OCI-LY1 (cell line): ENCODE data around the gene RNF144B.

Experiments used
- H2AFZ ChIP-seq: fragments of 200-600 bp; sonication (generic), shearing (Covaris generic); 2 replicates; pipeline ENCODE4 v1.6.0; 2014; ENCODE audit warnings: antibody characterized with exemption, mild to moderate bottlenecking, low read length
- H3F3A ChIP-seq: fragments of 200-600 bp; sonication (generic), shearing (Covaris generic); 2 replicates; pipeline ENCODE4 v1.6.0; 2014; ENCODE audit warnings: mild to moderate bottlenecking, antibody characterized with exemption, low read length, moderate library complexity; ENCODE audit not compliant: insufficient read depth
- H3K27ac ChIP-seq: fragments of 200-600 bp; sonication (generic); 2 replicates; pipeline ENCODE4 v1.5.1; 2014; ENCODE audit warnings: low read length, mixed run types, mild to moderate bottlenecking, low read depth; ENCODE audit not compliant: poor library complexity, severe bottlenecking
- H3K27me3 ChIP-seq: fragments of 200-600 bp; sonication (generic); 2 replicates; pipeline ENCODE4 v1.6.0; 2014; ENCODE audit warnings: antibody characterized with exemption, mild to moderate bottlenecking, low read length, moderate library complexity; ENCODE audit not compliant: insufficient read depth
- H3K36me3 ChIP-seq: fragments of 200-600 bp; sonication (generic); 2 replicates; pipeline ENCODE4 v1.6.1; 2014; ENCODE audit warnings: mild to moderate bottlenecking, antibody characterized with exemption, low read length, moderate library complexity, mixed read lengths; ENCODE audit not compliant: insufficient read depth
- H3K4me1 ChIP-seq: fragments of 200-600 bp; sonication (generic); 2 replicates; pipeline ENCODE4 v1.5.1; 2014; ENCODE audit warnings: mild to moderate bottlenecking, low read length, moderate library complexity; ENCODE audit not compliant: insufficient read depth, severe bottlenecking
- H3K4me2 ChIP-seq: fragments of 200-600 bp; sonication (generic), shearing (Covaris generic); 2 replicates; pipeline ENCODE4 v1.6.1; 2014; ENCODE audit warnings: low read length
- H3K4me3 ChIP-seq: fragments of 200-600 bp; sonication (generic); 2 replicates; pipeline ENCODE4 v1.5.1; 2014; ENCODE audit warnings: low read length, low read depth, mild to moderate bottlenecking, mixed read lengths; ENCODE audit not compliant: poor library complexity, severe bottlenecking
- H3K79me2 ChIP-seq: fragments of 200-600 bp; shearing (Covaris generic); 2 replicates; pipeline ENCODE4 v1.6.1; 2016; ENCODE audit warnings: mixed run types, low read length, mixed read lengths; ENCODE audit not compliant: insufficient read depth
- H3K9ac ChIP-seq: fragments of 200-600 bp; sonication (generic), shearing (Covaris generic); 2 replicates; pipeline ENCODE4 v1.6.1; 2014; ENCODE audit warnings: mild to moderate bottlenecking, low read length, mixed read lengths
- H3K9me2 ChIP-seq: fragments of 200-600 bp; sonication (generic), shearing (Covaris generic); 2 replicates; pipeline ENCODE4 v1.6.1; 2014; ENCODE audit warnings: low read depth, mild to moderate bottlenecking, low read length, mixed read lengths
- H3K9me3 ChIP-seq: fragments of 200-600 bp; shearing (Covaris generic); 2 replicates; pipeline ENCODE4 v1.6.1; 2014; ENCODE audit warnings: low read length, mixed read lengths
- H4K20me1 ChIP-seq: fragments of 200-600 bp; sonication (generic), shearing (Covaris generic); 2 replicates; pipeline ENCODE4 v1.6.0; 2016; ENCODE audit warnings: mild to moderate bottlenecking, low read length; ENCODE audit not compliant: insufficient read depth
- EZH2 ChIP-seq: fragments of 200-600 bp; sonication (generic), shearing (Covaris generic); IDR thresholded peaks from 2 replicates; pipeline ENCODE4 v1.8.0; 2017; ENCODE audit warnings: borderline replicate concordance, mixed run types, mild to moderate bottlenecking, antibody characterized with exemption, low read length, moderate library complexity, mixed read lengths
- TF ChIP-seq, protein P1 (sequence below): fragments of 200-600 bp; sonication (generic), shearing (Covaris generic); IDR thresholded peaks from 2 replicates; pipeline ENCODE4 v1.5.1; 2017; ENCODE audit warnings: mild to moderate bottlenecking, antibody characterized with exemption, low read length, moderate library complexity, mixed read lengths

The RNF144B gene

DNA sequence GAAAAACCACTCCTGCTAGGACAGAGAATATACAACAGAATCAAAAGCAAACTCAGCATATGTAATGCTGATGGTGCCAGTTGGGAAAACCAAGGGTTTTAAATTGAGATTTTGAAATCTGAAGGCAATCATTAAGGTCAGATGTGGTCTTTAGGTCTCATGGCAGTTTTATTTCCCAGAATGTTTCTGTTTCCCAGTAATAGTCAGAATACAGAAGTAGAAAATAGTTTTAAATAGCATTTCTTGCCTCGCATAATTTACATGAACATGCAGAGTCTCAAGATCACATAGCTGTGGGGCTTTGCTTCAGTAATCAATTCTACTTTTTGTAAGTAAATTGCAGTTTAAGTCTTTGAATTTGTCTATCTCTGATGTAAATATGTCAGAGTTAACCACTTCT lies 58.1 kb downstream of the RNF144B start:
- Histone ChIP-seq H3F3A (no peaks in the 10 kb centered on the region; the same call in 1 of the 2 replicates), H3K79me2 (no peaks in the 10 kb centered on the region), H3K9me2 (no peaks in the 10 kb centered on the region), H3K27ac (no peak overlapping the region), H3K36me3 (peaks cover 15% of the 10 kb centered on the region; the same call in 1 of the 2 replicates), H3K9me3 (no peaks in the 10 kb centered on the region), H2AFZ (no peak overlapping the region), H3K27me3 (no peaks in the 10 kb centered on the region), H3K4me1 (peaks cover 13% of the 10 kb centered on the region), H4K20me1 (no peaks in the 10 kb centered on the region), H3K4me2 (no peak overlapping the region), H3K9ac (no peak overlapping the region), H3K4me3 (no peak overlapping the region)
- TF ChIP-seq, protein P1, sequence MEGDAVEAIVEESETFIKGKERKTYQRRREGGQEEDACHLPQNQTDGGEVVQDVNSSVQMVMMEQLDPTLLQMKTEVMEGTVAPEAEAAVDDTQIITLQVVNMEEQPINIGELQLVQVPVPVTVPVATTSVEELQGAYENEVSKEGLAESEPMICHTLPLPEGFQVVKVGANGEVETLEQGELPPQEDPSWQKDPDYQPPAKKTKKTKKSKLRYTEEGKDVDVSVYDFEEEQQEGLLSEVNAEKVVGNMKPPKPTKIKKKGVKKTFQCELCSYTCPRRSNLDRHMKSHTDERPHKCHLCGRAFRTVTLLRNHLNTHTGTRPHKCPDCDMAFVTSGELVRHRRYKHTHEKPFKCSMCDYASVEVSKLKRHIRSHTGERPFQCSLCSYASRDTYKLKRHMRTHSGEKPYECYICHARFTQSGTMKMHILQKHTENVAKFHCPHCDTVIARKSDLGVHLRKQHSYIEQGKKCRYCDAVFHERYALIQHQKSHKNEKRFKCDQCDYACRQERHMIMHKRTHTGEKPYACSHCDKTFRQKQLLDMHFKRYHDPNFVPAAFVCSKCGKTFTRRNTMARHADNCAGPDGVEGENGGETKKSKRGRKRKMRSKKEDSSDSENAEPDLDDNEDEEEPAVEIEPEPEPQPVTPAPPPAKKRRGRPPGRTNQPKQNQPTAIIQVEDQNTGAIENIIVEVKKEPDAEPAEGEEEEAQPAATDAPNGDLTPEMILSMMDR, result no peak
- TF ChIP-seq EZH2, result no peak

GRCh38 chr6:18446771-18447170 lies 59.6 kb downstream of the RNF144B start:
- Histone ChIP-seq H4K20me1 (no peaks in the 10 kb centered on the region), H3K9me3 (no peaks in the 10 kb centered on the region), H3K27ac (no peak overlapping the region), H2AFZ (no peak overlapping the region), H3K9ac (no peak overlapping the region), H3F3A (no peaks in the 10 kb centered on the region; the same call in 1 of the 2 replicates), H3K36me3 (peaks cover 10% of the 10 kb centered on the region; the same call in 1 of the 2 replicates), H3K27me3 (no peaks in the 10 kb centered on the region), H3K9me2 (no peaks in the 10 kb centered on the region), H3K4me1 (peaks cover 3% of the 10 kb centered on the region), H3K4me2 (no peak overlapping the region), H3K4me3 (no peak overlapping the region), H3K79me2 (no peaks in the 10 kb centered on the region)
- TF ChIP-seq, protein P1, result no peak
- TF ChIP-seq EZH2, result no peak

DNA sequence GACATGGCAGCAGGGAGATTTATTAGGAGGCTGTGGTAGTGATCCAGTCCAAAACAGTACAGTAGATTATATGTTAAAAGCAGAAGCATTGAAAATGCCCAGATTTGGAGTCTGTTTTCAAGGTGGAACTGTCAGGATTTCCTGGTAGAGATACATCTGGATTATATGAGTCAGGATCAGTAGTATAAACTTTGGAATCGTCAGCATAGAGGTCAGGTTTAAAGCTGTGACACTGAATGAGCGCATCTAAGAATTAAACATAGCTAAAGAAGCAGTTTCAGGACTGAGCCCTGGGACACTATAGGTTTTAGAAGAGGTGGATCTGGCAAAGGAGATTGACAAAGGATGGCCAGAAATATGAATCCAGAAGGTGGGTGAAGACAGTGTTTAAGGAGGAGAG lies 60.4 kb downstream of the RNF144B start:
- Histone ChIP-seq H3K4me1 (peaks cover 3% of the 10 kb centered on the region), H3K36me3 (peaks cover 13% of the 10 kb centered on the region; the same call in 1 of the 2 replicates), H3K27me3 (no peaks in the 10 kb centered on the region), H3F3A (no peaks in the 10 kb centered on the region; the same call in 1 of the 2 replicates), H3K9me3 (no peaks in the 10 kb centered on the region), H3K9ac (no peak overlapping the region), H3K4me2 (no peak overlapping the region), H2AFZ (no peak overlapping the region), H3K79me2 (no peaks in the 10 kb centered on the region), H4K20me1 (no peaks in the 10 kb centered on the region), H3K9me2 (no peaks in the 10 kb centered on the region), H3K4me3 (no peak overlapping the region), H3K27ac (no peak overlapping the region)
- no peak for TF ChIP-seq EZH2
- TF ChIP-seq, protein P1, result no peak
